SK-N-MC (cell line): ENCODE measurements around the gene MRPL12.

Experiments used
- DNase-seq: peaks from one replicate; pipeline ENCODE4 v3.0.0-alpha.2; 2011; ENCODE audit warnings: low read depth, low spot score
- H3K27ac ChIP-seq: fragments of 200-600 bp; sonication (generic); 2 replicates; pipeline ENCODE4 v1.5.1; 2016; ENCODE audit warnings: mixed run types
- H3K36me3 ChIP-seq: fragments of 200-600 bp; sonication (generic); 2 replicates; pipeline ENCODE4 v1.6.1; 2017; ENCODE audit warnings: antibody characterized with exemption, low read length, mixed read lengths; ENCODE audit not compliant: insufficient read depth
- H3K4me3 ChIP-seq: fragments of 200-600 bp; sonication (generic); 2 replicates; pipeline ENCODE4 v1.5.1; 2016
- H3K9ac ChIP-seq: fragments of 200-600 bp; sonication (generic); 2 replicates; pipeline ENCODE4 v1.8.0; 2017; ENCODE audit warnings: mixed run types, mixed read lengths; ENCODE audit not compliant: insufficient read length
- H3K9me3 ChIP-seq: fragments of 200-600 bp; sonication (generic); 2 replicates; pipeline ENCODE4 v1.6.1; 2017; ENCODE audit warnings: low read depth, mild to moderate bottlenecking, antibody characterized with exemption, low read length, moderate library complexity, mixed read lengths
- EZH2 ChIP-seq: fragments of 200-600 bp; sonication (generic); IDR thresholded peaks from one replicate; pipeline ENCODE4 v1.6.1; 2017; ENCODE audit warnings: antibody characterized with exemption
- FOXP2 ChIP-seq: optimal IDR thresholded peaks from 2 replicates; pipeline ENCODE3; 2011; ENCODE audit warnings: mild to moderate bottlenecking, moderate library complexity; ENCODE audit not compliant: insufficient read depth; ENCODE audit errors: extremely low read length, control extremely low read depth
- POLR2AphosphoS5 ChIP-seq: IDR thresholded peaks from 2 replicates; pipeline ENCODE4 v1.6.1; 2012; ENCODE audit warnings: mild to moderate bottlenecking, low read depth, low read length, borderline replicate concordance

The MRPL12 gene

GRCh38 chr17:81676906-81677305, 26.3 kb upstream of the MRPL12 start:
- no peak overlapping the region for H3K4me3 ChIP-seq
- TF ChIP-seq EZH2 (no peak), POLR2AphosphoS5 (no peak), FOXP2 (no peak)
- no peak overlapping the region for H3K27ac ChIP-seq
- H3K9me3 ChIP-seq, result no peaks in the 10 kb centered on the region
- DNase-seq, result no peak
- no peak overlapping the region for H3K9ac ChIP-seq
- peaks cover 17% of the 10 kb centered on the region for H3K36me3 ChIP-seq

DNA sequence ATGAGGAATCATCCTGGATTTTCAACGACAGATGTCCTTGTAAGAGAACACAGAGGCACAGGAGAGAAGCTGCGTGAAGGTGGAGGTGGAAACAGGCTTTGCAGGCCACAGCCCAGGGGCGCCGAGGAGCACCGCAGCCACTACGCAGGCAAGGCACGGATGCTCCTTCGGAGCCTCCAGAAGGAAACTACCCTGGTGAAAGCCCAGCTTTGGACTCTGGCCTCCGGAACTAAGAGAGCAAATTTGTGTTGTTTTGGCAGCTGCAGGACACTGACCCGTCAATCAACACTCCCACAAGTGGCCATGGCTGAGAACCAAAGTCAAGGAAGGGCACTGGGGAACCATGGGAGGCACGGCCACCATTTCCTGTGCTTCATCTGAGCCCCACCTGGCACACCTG, 23.0 kb upstream of the MRPL12 start:
- Histone ChIP-seq H3K9me3 (no peaks in the 10 kb centered on the region), H3K36me3 (no peaks in the 10 kb centered on the region; the same call in 1 of the 2 replicates), H3K27ac (no peak overlapping the region), H3K4me3 (no peak overlapping the region), H3K9ac (no peak overlapping the region)
- no peak for DNase-seq
- no peak for TF ChIP-seq EZH2
- TF ChIP-seq POLR2AphosphoS5, result no peak
- TF ChIP-seq FOXP2, result no peak

GRCh38 chr17:81681672-81682071, 21.5 kb upstream of the MRPL12 start:
- no peak for DNase-seq
- H3K27ac ChIP-seq, result no peak overlapping the region

DNA sequence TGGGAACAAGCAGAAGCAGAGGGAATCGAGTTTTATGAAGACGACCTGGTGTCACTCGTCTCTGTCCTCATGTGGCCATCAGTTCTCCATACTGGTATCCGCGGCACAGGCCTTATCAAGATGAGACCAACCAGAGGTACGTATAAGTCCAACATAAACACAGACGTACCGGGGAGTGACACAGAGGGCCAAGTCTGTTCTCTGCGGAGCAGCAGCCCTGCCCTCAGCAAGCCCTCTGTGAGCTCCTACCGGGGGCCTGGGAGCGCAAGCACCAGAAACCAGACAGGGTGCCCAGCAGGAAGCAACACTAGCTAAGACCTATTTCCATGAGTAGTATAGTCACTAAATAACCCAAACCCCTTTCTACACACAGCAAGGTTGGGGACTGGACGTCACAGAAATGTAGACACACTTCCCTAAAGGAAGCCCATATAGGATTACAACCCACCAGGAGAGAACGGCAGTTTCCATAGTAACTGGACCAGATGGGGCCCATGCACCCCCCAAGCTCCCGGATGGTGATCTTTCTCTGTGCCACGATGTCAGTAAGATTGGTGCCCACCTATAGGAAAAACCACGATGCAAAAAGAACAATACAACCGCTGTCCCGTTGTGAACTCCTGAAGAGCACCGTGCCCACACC, 20.5 kb upstream of the MRPL12 start:
- H3K9me3 ChIP-seq, result no peaks in the 10 kb centered on the region
- no peak overlapping the region for H3K27ac ChIP-seq
- DNase-seq, result no peak
- H3K9ac ChIP-seq, result peak overlapping the region; percentile 95
- H3K36me3 ChIP-seq, result peaks cover 22% of the 10 kb centered on the region
- peak overlapping the region; percentile 98 for H3K4me3 ChIP-seq
- TF ChIP-seq EZH2 (no peak), POLR2AphosphoS5 (no peak), FOXP2 (no peak)

More at GRCh38 chr17:81681672-81682071, 21.5 kb upstream of the MRPL12 start:
- H3K36me3 ChIP-seq, result peaks cover 13% of the 10 kb centered on the region
- H3K9ac ChIP-seq, result no peak overlapping the region
- H3K9me3 ChIP-seq, result no peaks in the 10 kb centered on the region
- TF ChIP-seq POLR2AphosphoS5, result no peak
- no peak for TF ChIP-seq EZH2
- no peak for TF ChIP-seq FOXP2
- 0 out of 2 replicates have a peak overlapping the region, but pooled peaks have one; percentile 98 for H3K4me3 ChIP-seq

DNA sequence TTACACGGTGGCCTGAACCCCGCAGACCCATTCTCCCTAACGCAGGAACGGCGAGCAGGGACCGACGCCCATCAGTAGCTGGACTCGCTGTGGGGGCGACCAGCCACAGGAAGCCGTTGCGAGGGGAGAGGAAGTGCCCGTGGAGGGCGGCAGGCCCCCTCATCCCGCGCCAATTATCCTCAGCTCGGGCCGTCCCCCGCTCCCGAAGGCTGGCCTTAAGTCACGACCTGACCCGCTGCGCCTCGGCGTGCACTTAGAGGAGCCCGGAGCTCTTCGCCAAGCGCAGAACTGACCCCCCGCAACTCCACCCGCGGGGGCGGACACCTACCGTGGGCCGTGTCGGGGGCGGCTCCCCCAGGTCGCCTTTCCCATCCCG, 20.0 kb upstream of the MRPL12 start:
- DNase-seq, result no peak
- TF ChIP-seq POLR2AphosphoS5, result no peak
- no peak for TF ChIP-seq FOXP2
- H3K27ac ChIP-seq, result peak overlapping the region; percentile 76
- peak overlapping the region; percentile 98 for H3K4me3 ChIP-seq
- H3K36me3 ChIP-seq, result peaks cover 22% of the 10 kb centered on the region
- no peaks in the 10 kb centered on the region for H3K9me3 ChIP-seq
- H3K9ac ChIP-seq, result peak overlapping the region; percentile 95

DNA sequence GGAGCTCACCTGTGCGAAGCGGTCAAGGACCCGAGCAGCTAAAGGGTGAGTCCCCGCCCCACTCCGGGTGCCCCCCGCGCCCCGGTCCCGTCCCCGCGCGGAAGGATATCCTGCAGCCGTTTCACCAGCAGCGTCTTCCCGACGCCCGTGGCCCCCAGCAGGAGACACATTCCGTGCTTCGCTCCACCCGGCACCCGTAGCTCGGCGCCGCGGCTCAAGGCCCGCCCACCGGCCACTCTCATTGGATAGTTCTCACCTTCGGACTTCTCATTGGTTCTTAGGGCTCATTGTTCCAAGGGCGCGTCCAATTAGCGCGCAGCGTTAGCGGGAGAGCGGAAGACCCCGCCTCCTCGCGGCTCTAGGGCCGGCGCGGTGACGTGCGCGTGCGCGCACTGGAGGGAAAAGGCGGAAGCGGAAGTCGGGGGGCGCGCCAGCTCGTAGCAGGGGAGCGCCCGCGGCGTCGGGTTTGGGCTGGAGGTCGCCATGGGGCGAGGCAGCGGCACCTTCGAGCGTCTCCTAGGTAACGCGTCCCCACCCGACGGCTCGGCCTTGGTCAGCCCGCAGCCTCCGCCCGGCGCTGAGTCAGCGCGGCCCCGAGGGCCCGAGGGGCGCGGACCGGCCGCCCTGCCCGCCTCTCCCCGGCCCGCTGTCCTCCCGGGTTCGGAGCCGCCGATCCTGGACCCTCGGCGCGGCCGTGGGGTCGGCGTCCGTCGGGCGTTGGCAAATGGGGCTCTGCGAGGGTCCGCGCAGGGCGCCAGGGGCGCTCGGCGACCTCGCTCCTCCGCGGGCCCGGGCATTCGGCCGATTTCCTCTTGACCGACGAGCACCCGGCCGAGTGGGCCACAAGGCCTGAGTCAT, 19.4 kb upstream of the MRPL12 start, which contains the start of the genes ARL16 and HGS:
Gene ARL16 (minus strand): TSS at position 214 of the 858 bp plus-strand sequence. CDS start 44 bp downstream, at position 170.
Gene HGS (plus strand): TSS at position 428 of the 858 bp plus-strand sequence. CDS start 56 bp downstream, at position 484.
- TF ChIP-seq FOXP2 (peak; percentile 62), POLR2AphosphoS5 (peak; percentile 64), EZH2 (no peak)
- peaks cover 26% of the 10 kb centered on the region for H3K36me3 ChIP-seq

GRCh38 chr17:81684442-81684911, 18.7 kb upstream of the MRPL12 start:
- DNase-seq, result no peak
- H3K36me3 ChIP-seq, result peaks cover 33% of the 10 kb centered on the region
- peak overlapping the region; percentile 54 for H3K27ac ChIP-seq
- H3K9me3 ChIP-seq, result no peaks in the 10 kb centered on the region
- H3K4me3 ChIP-seq, result peak overlapping the region; percentile 98
- peak overlapping the region; percentile 97 for H3K9ac ChIP-seq
- TF ChIP-seq FOXP2 (no peak), EZH2 (no peak), POLR2AphosphoS5 (no peak)

More for the DNA sequence above, 19.4 kb upstream of the MRPL12 start, which contains the start of the genes ARL16 and HGS:
- Histone ChIP-seq H3K27ac (peak within 1 kb of the TSS; percentile 76), H3K9ac (peak within 1 kb of the TSS; percentile 97), H3K4me3 (peak within 1 kb of the TSS; percentile 98), H3K9me3 (no peaks in the 10 kb centered on the region)
- peak; percentile 98 for DNase-seq

GRCh38 chr17:81685108-81685507, 18.1 kb upstream of the MRPL12 start:
- peaks cover 39% of the 10 kb centered on the region for H3K36me3 ChIP-seq
- H3K27ac ChIP-seq, result no peak overlapping the region
- peak overlapping the region; percentile 98 for H3K4me3 ChIP-seq

More at GRCh38 chr17:81685108-81685507, 18.1 kb upstream of the MRPL12 start:
- Histone ChIP-seq H3K9me3 (no peaks in the 10 kb centered on the region), H3K9ac (peak overlapping the region; percentile 97)
- no peak for TF ChIP-seq POLR2AphosphoS5
- no peak for TF ChIP-seq FOXP2
- no peak for TF ChIP-seq EZH2
- no peak for DNase-seq
